ENCODE measurements around the gene HOXC6. TPM values are rescaled to one million over a fixed set of nuclear protein-coding genes. Genes with fewer than 3 reads are reported as not detected.

The HOXC6 gene
- total and polyA plus RNA-seq, 4 donors: 0.18 to 0.71 (median 0.35) TPM

GRCh38 chr12:53999559-54000115 is 28.6 kb upstream of the HOXC6 start:
- Histone ChIP-seq H3K27ac (ENCODE audit: low read depth in 1 of 2, low read length in 1 of 2) (no peak overlapping the region), H3K9ac (ENCODE audit: insufficient read depth in 1 of 2, low read length in 2 of 2) (no peak overlapping the region), H3K9me3 (ENCODE audit: control insufficient read depth in 4 of 4, insufficient read depth in 3 of 4, low read length in 3 of 4) (peaks cover 0 to 3% (median 0%) of the 10 kb centered on the region in 4 donors), H3K27me3 (ENCODE audit: control insufficient read depth in 3 of 3, insufficient read depth in 3 of 3, low read length in 2 of 3) (peaks cover 5 to 98% (median 78%) of the 10 kb centered on the region in 3 donors), H3K4me3 (no peak overlapping the region), H3K4me1 (ENCODE audit: control insufficient read depth in 5 of 5, insufficient read depth in 5 of 5, low read length in 5 of 5) (peaks cover 0 to 19% (median 0%) of the 10 kb centered on the region in 5 donors), H3K36me3 (ENCODE audit: control insufficient read depth in 4 of 4, insufficient read depth in 4 of 4, low read length in 4 of 4) (no peaks in the 10 kb centered on the region)
- ATAC-seq (ENCODE audit: insufficient read depth, low FRiP score): no peak
- WGBS, 2 donors: 2 to 4% methylated on average over 35 of the region's 35 CpGs
- DNase-seq: peak in 1 of 3 donors; percentile 47
- no peak for TF ChIP-seq CTCF (IDR thresholded peaks at IDR 0.05; ENCODE audit: control extremely low read depth, extremely low read depth)

GRCh38 chr12:54000116-54001114 is 27.8 kb upstream of the HOXC6 start, which contains the start of gene HOXC9:
Gene HOXC9 (plus strand): TSS chr12:54000161. CDS start chr12:54000189, 28 bp downstream.
- Histone ChIP-seq H3K36me3 (ENCODE audit: control insufficient read depth in 4 of 4, insufficient read depth in 4 of 4, low read length in 4 of 4) (no peaks in the 10 kb centered on the region), H3K9me3 (ENCODE audit: control insufficient read depth in 4 of 4, insufficient read depth in 3 of 4, low read length in 3 of 4) (peaks cover 0 to 3% (median 0%) of the 10 kb centered on the region in 4 donors), H3K27ac (ENCODE audit: low read depth in 1 of 2, low read length in 1 of 2) (no peak within 1 kb of the TSS), H3K4me3 (no peak within 1 kb of the TSS), H3K4me1 (ENCODE audit: control insufficient read depth in 5 of 5, insufficient read depth in 5 of 5, low read length in 5 of 5) (peaks cover 0 to 12% (median 0%) of the 10 kb centered on the region in 5 donors), H3K27me3 (ENCODE audit: control insufficient read depth in 3 of 3, insufficient read depth in 3 of 3, low read length in 2 of 3) (peaks cover 5 to 97% (median 79%) of the 10 kb centered on the region in 3 donors), H3K9ac (ENCODE audit: insufficient read depth in 1 of 2, low read length in 2 of 2) (no peak within 1 kb of the TSS)
- 4% methylated on average over 79 to 87 of the region's 87 CpGs for WGBS, 2 donors
- TF ChIP-seq CTCF (IDR thresholded peaks at IDR 0.05; ENCODE audit: control extremely low read depth, extremely low read depth): no peak
- peak; percentile 16 for ATAC-seq (ENCODE audit: insufficient read depth, low FRiP score)
- no peak for DNase-seq

- Histone ChIP-seq H3K36me3 (ENCODE audit: control insufficient read depth in 4 of 4, insufficient read depth in 4 of 4, low read length in 4 of 4) (no peaks in the 10 kb centered on the region), H3K4me3 (no peak overlapping the region), H3K27me3 (ENCODE audit: control insufficient read depth in 3 of 3, insufficient read depth in 3 of 3, low read length in 2 of 3) (peaks cover 5 to 96% (median 81%) of the 10 kb centered on the region in 3 donors), H3K9ac (ENCODE audit: insufficient read depth in 1 of 2, low read length in 2 of 2) (no peak overlapping the region), H3K27ac (ENCODE audit: low read depth in 1 of 2, low read length in 1 of 2) (no peak overlapping the region), H3K4me1 (ENCODE audit: control insufficient read depth in 5 of 5, insufficient read depth in 5 of 5, low read length in 5 of 5) (peaks cover 0 to 19% (median 0%) of the 10 kb centered on the region in 5 donors), H3K9me3 (ENCODE audit: control insufficient read depth in 4 of 4, insufficient read depth in 3 of 4, low read length in 3 of 4) (no peaks in the 10 kb centered on the region)
- DNase-seq: no peak
- ATAC-seq (ENCODE audit: insufficient read depth, low FRiP score): no peak
- WGBS, 2 donors: 28 to 31% methylated on average over 8 of the region's 8 CpGs
- TF ChIP-seq CTCF (IDR thresholded peaks at IDR 0.05; ENCODE audit: control extremely low read depth, extremely low read depth): no peak
Measured at GRCh38 chr12:54001283-54002187, 26.7 kb upstream of the HOXC6 start.
